Mammary epithelial cell (primary cell): ENCODE measurements around the gene ARHGEF28.

Experiments
- CTCF ChIP-seq, 2 donors: IDR thresholded peaks in 1 of 2; conservative IDR thresholded peaks in 1 of 2; 2 replicates each; pipeline ENCODE4 v1.5.1; 2011 to 2012; ENCODE audit warnings: inconsistent platforms in 2 of 2, low read length in 2 of 2, mild to moderate bottlenecking in 2 of 2, control low read depth in 1 of 2, low read depth in 1 of 2; ENCODE audit not compliant: insufficient read depth in 1 of 2; ENCODE audit errors: extremely low read depth in 1 of 2
- EZH2 ChIP-seq: IDR thresholded peaks from 2 replicates; pipeline ENCODE4 v1.6.1; 2012; ENCODE audit warnings: low read length, inconsistent platforms, borderline replicate concordance

DNA sequence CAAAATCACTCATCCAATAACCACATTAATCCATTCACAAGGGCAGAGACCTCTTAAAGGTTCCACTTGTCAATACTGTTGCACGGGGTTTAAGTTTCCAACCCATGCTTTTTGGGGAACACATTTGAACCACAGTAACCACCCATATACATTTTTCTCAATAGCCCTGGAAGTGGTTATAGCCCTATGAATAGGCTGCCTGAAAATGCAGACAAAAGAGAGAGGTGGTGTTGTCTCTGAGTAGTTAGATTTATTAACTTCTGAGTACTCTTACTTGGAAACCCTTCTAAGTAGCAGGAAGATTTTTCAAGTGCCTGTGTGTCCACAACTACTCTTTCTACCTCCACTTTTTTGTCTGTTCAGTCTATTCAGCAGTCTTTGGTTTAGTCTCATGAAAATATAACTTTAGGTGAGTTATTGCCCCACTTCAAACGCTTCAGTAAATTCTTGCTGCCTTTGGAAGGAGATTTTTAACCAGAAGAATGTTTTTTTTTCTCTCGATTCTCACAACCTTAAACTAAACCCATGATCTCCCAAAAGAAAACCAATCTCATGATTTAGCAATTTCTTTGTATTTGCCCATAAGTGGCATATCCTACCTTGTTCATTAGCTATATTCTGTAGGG is 42.6 kb downstream of the ARHGEF28 start:
- no peak for TF ChIP-seq CTCF (conservative IDR thresholded peaks at IDR 0.05 in 1 of 2, IDR thresholded peaks at IDR 0.05 in 1 of 2; ENCODE audit: extremely low read depth in 1 of 2, insufficient read depth in 1 of 2, low read depth in 1 of 2, low read length in 2 of 2)
- TF ChIP-seq EZH2, result no peak
